DND-41 (cell line): ENCODE data around the gene PTCD2.

Experiments used
- ATAC-seq: fragments of 200-7000 bp; cut with Tn5 transposase; 3 replicates; pipeline ENCODE4 v1.9.1; 2021; ENCODE audit warnings: low read depth; ENCODE audit not compliant: insufficient read depth
- DNase-seq: peaks from one replicate; pipeline ENCODE4 v3.0.0-alpha.2; 2020
- H2AFZ ChIP-seq: 2 replicates; pipeline ENCODE4 v1.6.0; 2012; ENCODE audit warnings: low read depth, low read length
- H3K27ac ChIP-seq: 2 replicates; pipeline ENCODE4 v1.5.1; 2012; ENCODE audit warnings: low read length, inconsistent platforms
- H3K27me3 ChIP-seq: fragments of 200-600 bp; sonication (generic); 2 replicates; pipeline ENCODE4 v1.6.0; 2012; ENCODE audit warnings: low read length, mild to moderate bottlenecking, inconsistent platforms; ENCODE audit not compliant: insufficient read depth, poor library complexity
- H3K36me3 ChIP-seq: 2 replicates; pipeline ENCODE4 v1.5.1; 2012; ENCODE audit warnings: low read length, inconsistent platforms; ENCODE audit not compliant: insufficient read depth
- H3K4me1 ChIP-seq: 2 replicates; pipeline ENCODE4 v1.5.1; 2012; ENCODE audit warnings: mild to moderate bottlenecking, low read length; ENCODE audit not compliant: insufficient read depth
- H3K4me2 ChIP-seq: 2 replicates; pipeline ENCODE4 v1.6.0; 2012; ENCODE audit warnings: mild to moderate bottlenecking, moderate library complexity, low read length, inconsistent platforms; ENCODE audit not compliant: insufficient read depth
- H3K4me3 ChIP-seq, 2 experiments: fragments of 200-600 bp in 1 of 2; shearing (Covaris generic) in 1 of 2; 2 replicates each; pipeline ENCODE4 v1.5.1; 2012 to 2016; ENCODE audit warnings: inconsistent platforms in 2 of 2, low read length in 2 of 2, mild to moderate bottlenecking in 2 of 2, low read depth in 1 of 2, moderate library complexity in 1 of 2
- H3K79me2 ChIP-seq: 2 replicates; pipeline ENCODE4 v1.6.0; 2012; ENCODE audit warnings: low read length, inconsistent platforms; ENCODE audit not compliant: insufficient read depth
- H3K9ac ChIP-seq: 2 replicates; pipeline ENCODE4 v1.6.0; 2012; ENCODE audit warnings: low read depth, mild to moderate bottlenecking, inconsistent platforms, low read length, moderate library complexity
- H3K9me3 ChIP-seq: 2 replicates; pipeline ENCODE4 v1.5.1; 2012; ENCODE audit warnings: low read length, moderate library complexity, mild to moderate bottlenecking, inconsistent platforms; ENCODE audit not compliant: insufficient read depth, severe bottlenecking
- H4K20me1 ChIP-seq: 2 replicates; pipeline ENCODE4 v1.6.0; 2012; ENCODE audit warnings: low read length; ENCODE audit not compliant: insufficient read depth
- EZH2 ChIP-seq: IDR thresholded peaks from 3 replicates; pipeline ENCODE4 v1.6.1; 2012; ENCODE audit warnings: borderline replicate concordance, low read depth, mild to moderate bottlenecking, moderate library complexity, low read length, inconsistent platforms; ENCODE audit not compliant: severe bottlenecking
- TF ChIP-seq, protein P1 (sequence below): IDR thresholded peaks from 2 replicates; pipeline ENCODE4 v1.5.1; 2012; ENCODE audit warnings: borderline replicate concordance, low read length, moderate library complexity, mild to moderate bottlenecking; ENCODE audit not compliant: poor library complexity, severe bottlenecking; ENCODE audit errors: extremely low read depth

Gene PTCD2

GRCh38 chr5:72281430-72281763, 38.8 kb upstream of the PTCD2 start:
- Histone ChIP-seq H3K4me2 (no peak overlapping the region), H3K27ac (no peak overlapping the region), H3K36me3 (peaks cover 45% of the 10 kb centered on the region), H4K20me1 (peaks cover 2% of the 10 kb centered on the region; the same call in 1 of the 2 replicates), H3K4me1 (no peaks in the 10 kb centered on the region), H3K9ac (no peak overlapping the region), H2AFZ (no peak overlapping the region), H3K79me2 (no peaks in the 10 kb centered on the region; the same call in 1 of the 2 replicates), H3K9me3 (no peaks in the 10 kb centered on the region), H3K27me3 (no peaks in the 10 kb centered on the region), H3K4me3 (no peak overlapping the region)
- no peak for ATAC-seq
- no peak for DNase-seq
- TF ChIP-seq, protein P1, sequence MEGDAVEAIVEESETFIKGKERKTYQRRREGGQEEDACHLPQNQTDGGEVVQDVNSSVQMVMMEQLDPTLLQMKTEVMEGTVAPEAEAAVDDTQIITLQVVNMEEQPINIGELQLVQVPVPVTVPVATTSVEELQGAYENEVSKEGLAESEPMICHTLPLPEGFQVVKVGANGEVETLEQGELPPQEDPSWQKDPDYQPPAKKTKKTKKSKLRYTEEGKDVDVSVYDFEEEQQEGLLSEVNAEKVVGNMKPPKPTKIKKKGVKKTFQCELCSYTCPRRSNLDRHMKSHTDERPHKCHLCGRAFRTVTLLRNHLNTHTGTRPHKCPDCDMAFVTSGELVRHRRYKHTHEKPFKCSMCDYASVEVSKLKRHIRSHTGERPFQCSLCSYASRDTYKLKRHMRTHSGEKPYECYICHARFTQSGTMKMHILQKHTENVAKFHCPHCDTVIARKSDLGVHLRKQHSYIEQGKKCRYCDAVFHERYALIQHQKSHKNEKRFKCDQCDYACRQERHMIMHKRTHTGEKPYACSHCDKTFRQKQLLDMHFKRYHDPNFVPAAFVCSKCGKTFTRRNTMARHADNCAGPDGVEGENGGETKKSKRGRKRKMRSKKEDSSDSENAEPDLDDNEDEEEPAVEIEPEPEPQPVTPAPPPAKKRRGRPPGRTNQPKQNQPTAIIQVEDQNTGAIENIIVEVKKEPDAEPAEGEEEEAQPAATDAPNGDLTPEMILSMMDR, result no peak
- no peak for TF ChIP-seq EZH2

- H3K4me3 ChIP-seq, result no peak overlapping the region
- TF ChIP-seq, protein P1, result no peak
- TF ChIP-seq EZH2, result no peak
- ATAC-seq, result no peak
- H3K27ac ChIP-seq, result no peak overlapping the region
- H3K4me2 ChIP-seq, result no peak overlapping the region
- H2AFZ ChIP-seq, result no peak overlapping the region
- peaks cover 2% of the 10 kb centered on the region; the same call in 1 of the 2 replicates for H4K20me1 ChIP-seq
- no peaks in the 10 kb centered on the region for H3K4me1 ChIP-seq
- no peak for DNase-seq
- H3K36me3 ChIP-seq, result peaks cover 45% of the 10 kb centered on the region
- H3K79me2 ChIP-seq, result no peaks in the 10 kb centered on the region
- no peaks in the 10 kb centered on the region for H3K27me3 ChIP-seq
- no peak overlapping the region for H3K9ac ChIP-seq
- no peaks in the 10 kb centered on the region for H3K9me3 ChIP-seq
These were observed 38.2 kb upstream of the PTCD2 start for GRCh38 chr5:72281764-72282499.

DNA sequence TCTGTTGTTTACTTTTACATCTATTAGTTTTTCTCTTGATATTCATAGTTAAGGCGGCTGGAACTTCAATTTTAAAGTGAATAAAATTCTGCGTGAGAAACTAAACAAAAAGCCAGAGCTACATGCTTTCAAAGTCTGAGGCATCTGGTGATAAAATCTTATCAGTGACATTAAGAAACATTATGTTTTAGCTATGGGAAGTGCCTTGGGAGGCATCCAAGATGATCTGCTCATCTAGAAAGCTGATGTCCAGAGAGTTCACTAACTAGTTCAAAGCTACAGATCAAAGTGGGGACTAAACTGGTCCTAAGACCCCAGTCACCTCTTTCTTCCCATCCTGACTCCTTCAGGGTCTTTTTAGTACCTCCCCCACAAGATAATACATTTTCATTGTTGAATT, 37.3 kb upstream of the PTCD2 start:
- no peak overlapping the region for H2AFZ ChIP-seq
- no peak overlapping the region for H3K9ac ChIP-seq
- H3K9me3 ChIP-seq, result no peaks in the 10 kb centered on the region
- H3K27ac ChIP-seq, result no peak overlapping the region
- DNase-seq, result no peak
- H3K36me3 ChIP-seq, result peaks cover 51% of the 10 kb centered on the region
- no peaks in the 10 kb centered on the region for H3K79me2 ChIP-seq
- no peak for ATAC-seq
- H3K27me3 ChIP-seq, result no peaks in the 10 kb centered on the region
- TF ChIP-seq, protein P1, result no peak
- no peak for TF ChIP-seq EZH2
- no peaks in the 10 kb centered on the region for H3K4me1 ChIP-seq
- peaks cover 2% of the 10 kb centered on the region; the same call in 1 of the 2 replicates for H4K20me1 ChIP-seq
- no peak overlapping the region for H3K4me2 ChIP-seq
- H3K4me3 ChIP-seq, result no peak overlapping the region

- Histone ChIP-seq H3K9me3 (no peaks in the 10 kb centered on the region), H3K27me3 (no peaks in the 10 kb centered on the region), H3K36me3 (peaks cover 54% of the 10 kb centered on the region), H3K4me2 (no peak overlapping the region), H3K27ac (no peak overlapping the region), H3K4me1 (no peaks in the 10 kb centered on the region), H3K4me3 (no peak overlapping the region), H3K9ac (no peak overlapping the region), H4K20me1 (peaks cover 2% of the 10 kb centered on the region; the same call in 1 of the 2 replicates), H3K79me2 (no peaks in the 10 kb centered on the region), H2AFZ (no peak overlapping the region)
- ATAC-seq (no peak), DNase-seq (no peak)
- no peak for TF ChIP-seq EZH2
- TF ChIP-seq, protein P1, result no peak
These were observed 36.8 kb upstream of the PTCD2 start for GRCh38 chr5:72283358-72283757.
